Stimulated activated CD4-positive, alpha-beta T cell treated with anti-CD3 and anti-CD28 coated beads, Interleukin-4, amount 100 ng/mL, for 1 hour (primary cell): ENCODE data around the gene TSPAN14.
"Not testable (repeated sequence)": the region's sequence is repeated elsewhere in the genome, so short reads cannot be mapped to it uniquely, and the experiment has no call there.

Source experiments
- DNase-seq: peaks from one replicate; pipeline ENCODE4 v3.0.0-alpha.2; 2020

The TSPAN14 gene, protein sequence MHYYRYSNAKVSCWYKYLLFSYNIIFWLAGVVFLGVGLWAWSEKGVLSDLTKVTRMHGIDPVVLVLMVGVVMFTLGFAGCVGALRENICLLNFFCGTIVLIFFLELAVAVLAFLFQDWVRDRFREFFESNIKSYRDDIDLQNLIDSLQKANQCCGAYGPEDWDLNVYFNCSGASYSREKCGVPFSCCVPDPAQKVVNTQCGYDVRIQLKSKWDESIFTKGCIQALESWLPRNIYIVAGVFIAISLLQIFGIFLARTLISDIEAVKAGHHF

DNA sequence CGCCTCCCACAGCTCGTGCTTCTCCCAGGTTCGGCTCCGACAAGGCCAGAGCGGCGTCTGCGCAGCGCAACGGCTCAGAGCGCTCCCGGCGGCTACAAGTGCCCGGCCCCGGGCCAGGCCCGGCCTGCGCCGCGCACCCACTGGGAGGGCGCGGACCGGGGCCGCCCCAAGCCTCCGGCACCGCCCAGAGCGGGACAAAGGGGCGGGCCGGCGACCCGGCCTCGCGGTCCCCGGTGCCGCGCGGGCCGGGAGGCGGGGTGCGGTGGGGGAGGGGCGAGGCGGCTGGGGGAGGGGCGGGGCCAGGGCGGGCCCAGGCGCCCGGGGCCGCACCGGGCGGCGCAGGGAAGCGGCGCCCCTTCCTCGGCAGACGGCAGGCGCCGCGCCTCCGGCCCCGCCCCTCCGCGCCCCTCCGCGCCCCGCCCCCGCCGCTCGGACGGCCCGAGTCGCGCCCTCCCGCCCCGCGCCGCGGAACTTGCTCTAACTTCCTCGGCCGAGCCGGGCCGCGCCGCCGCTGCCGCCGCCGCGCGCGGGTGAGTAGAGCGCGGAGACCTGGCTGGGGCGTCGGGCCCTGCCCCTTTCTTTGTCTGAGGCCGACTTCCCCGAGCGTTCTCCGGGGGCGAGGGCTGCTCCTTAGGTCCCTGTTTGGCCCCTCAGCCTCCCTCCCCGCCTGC, at the start of gene TSPAN14:
TSS of gene TSPAN14 (plus strand) at position 469 of the 671 bp plus-strand sequence. CDS start 34,924 bp downstream, outside the sequence.
- DNase-seq, result peak; percentile 77

DNA sequence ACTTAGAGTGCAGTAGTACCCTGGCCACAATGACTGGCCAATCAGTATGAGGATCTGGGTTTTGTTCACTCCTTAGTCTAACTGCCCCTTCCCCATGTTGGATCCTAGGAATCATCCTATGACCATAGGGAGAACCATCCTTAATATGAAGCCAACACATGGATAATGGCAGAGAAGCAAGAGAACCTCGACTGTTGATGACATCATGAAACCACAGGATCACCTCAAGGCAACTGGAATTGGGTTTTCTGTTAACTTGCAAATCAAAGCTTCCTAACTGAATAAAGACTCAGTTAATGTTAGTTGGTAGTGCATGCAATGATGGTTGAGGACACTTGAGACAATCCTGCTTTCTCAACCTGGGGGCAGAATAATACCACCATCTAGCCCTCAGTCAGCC, 49.1 kb upstream of the TSPAN14 start:
- no peak for DNase-seq

DNA sequence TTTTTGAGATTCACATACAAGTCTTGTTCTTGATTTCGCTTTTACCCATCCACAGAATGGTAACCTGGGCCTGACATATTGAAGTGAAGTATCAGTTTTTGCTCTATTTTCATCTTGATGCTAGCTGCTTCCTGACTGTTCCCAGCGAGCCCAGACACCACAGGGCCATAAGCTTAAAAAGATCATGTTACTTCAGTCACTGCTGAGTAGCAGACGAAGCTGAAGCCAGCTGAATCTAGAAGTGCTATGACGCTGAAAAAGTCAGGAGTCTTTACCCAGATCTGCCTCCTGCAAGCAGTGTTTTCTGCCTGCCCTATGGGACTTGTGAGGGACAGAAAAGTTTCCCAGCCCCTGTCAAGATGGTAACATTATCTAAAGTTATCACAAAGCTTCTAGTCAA, 48.5 kb upstream of the TSPAN14 start:
- no peak for DNase-seq

DNA sequence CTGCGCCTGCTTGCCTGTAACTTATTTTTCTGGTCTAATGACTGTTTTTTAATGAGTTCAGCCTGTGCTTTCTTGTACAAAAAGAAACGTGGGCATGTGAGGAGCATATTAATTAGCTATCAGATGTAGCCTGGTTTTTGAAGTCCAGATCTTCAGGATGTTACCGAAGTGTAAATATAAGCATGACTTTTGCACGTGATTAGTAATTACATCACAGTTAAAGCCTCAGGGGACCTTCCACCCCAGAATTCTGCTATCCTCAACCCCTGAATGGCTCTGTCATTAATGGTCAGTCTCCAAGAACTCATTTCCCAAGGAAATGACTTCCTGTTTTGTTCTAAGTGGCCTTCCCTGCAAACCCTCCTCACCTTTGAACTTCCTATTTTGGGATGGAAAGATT, 47.9 kb upstream of the TSPAN14 start:
- no peak for DNase-seq

DNA sequence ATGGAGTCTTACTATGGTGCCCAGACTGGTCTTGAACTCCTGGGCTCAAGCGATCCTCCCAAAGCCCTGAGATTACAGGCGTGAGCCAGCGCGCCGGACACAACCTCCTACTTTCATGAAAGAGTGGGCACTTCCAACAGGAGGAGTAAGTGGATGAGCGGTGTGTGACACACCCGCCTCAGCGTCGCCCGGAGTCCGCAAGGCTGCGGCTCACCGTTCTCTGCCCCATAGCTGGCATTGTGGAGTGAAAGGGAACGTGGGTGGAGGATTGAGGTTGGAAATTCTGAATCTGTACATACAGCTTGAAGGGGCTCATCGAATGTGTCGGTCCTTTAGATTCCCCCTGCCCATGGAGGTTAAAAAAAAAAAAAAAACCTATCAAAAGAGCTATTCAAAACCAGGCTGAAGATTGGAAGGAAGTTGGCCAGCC, 46.3 kb upstream of the TSPAN14 start:
- DNase-seq, result peak; percentile 36

DNA sequence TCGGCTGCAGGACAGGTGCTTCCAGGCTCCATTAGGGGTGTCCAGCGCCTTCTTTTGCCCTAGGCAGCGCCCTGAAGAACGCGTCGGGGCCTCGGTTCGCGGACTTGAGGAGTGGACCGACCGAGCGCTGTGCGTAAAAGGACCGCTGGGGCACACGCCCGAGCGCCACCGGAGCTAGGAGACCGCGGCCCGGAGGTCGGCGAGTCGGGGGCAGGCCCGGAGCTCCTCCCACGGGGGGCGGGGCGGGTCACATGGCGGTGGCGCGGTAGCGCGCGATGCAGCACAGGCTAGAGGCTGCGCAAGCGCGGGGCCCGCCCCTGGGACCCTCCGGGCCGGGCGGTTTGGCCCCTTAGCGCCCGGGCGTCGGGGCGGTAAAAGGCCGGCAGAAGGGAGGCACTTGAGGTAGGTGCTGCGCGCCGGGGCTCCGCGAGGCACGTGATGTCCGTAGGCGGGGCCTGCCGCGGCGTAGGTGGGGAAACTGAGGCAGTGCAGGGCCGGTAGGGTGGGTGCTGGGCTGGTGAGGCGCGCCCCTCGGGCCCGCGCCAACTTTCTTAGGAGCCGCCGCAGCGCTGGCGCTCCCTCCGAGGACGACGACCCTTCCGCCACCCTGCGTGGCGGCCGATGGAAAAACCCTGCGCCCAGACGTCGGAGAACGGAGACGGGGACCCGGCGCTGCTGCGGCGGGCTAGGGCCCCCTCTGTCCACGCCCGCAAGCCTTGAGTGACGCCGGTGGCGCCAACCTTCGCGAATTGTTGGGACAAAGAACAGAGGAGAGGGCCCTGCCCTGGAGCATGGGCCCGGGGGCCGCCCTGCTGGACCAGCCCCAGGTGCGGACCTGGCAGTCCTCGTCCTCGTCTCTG, 45.6 kb upstream of the TSPAN14 start, which contains the start of gene PRXL2A:
TSS of gene PRXL2A (plus strand) at position 310 of the 860 bp plus-strand sequence. CDS start 11,917 bp downstream, outside the sequence.
- DNase-seq, result peak; percentile 87

DNA sequence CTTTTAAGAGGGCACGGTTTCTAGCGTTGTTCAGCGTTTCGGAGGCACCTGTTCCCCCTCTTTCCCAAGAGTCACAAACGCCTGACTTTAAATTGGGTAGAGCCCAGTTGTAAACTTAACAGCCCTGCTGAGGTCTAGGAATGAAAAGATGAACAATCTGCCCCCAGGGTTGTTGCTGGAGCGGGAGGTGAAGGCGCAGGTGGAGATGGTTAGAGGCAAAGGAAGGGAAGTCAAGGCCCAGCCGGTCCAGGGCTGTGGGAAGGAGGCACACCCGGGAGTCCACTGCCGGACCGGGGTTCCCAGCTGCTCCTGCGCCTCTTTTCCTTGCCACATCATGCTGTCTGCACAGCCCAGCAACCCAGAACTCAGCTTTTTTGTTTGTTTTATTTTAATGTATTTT, 45.0 kb upstream of the TSPAN14 start:
- DNase-seq, result no peak

DNA sequence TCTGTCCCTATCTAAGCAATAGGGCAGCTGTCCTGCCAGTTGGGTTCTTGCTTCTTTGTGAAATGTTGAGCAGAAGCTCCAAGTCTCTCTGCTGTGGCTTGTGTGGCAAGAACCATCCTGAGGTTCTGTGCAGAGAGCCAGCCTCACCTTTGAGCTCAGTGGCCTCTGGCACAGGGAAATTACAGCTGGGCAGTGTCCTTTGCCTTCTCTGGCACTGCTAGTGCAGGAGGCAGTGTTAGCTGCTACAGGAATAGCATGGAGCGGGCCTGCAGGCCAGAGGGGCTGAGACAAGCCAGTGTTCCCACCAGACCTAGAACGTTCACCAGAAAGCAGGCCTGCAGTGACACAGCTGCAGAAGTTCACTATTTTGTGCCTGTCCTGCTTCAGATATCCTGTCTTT, 44.0 kb upstream of the TSPAN14 start:
- no peak for DNase-seq

DNA sequence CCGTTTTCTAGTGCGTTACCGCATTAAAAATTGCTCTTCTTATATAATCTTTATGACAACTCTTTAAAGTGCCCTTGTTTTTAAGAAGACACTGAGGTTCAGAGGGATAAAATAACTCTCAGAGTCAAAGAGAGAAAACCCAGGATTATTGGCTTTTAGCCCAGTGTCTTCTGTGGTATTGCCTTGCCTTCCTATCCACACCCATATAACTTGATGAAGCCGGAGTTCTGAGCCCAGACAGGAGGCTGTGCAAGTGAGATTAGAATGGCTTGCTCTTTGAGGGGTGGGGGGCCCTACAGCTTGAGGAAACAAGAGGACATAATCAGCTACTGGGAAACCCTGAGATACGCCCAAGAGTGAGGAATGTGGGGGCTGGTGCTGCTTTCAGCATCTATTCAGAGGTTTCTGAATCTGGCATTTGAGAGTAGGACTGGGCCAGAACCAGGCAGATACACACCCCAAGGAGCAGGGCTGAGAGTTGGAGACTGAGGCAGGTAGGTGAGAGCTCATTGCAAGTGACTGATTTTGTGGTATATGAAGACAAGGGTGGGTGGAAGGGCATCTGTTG, 43.4 kb upstream of the TSPAN14 start:
- no peak for DNase-seq

DNA sequence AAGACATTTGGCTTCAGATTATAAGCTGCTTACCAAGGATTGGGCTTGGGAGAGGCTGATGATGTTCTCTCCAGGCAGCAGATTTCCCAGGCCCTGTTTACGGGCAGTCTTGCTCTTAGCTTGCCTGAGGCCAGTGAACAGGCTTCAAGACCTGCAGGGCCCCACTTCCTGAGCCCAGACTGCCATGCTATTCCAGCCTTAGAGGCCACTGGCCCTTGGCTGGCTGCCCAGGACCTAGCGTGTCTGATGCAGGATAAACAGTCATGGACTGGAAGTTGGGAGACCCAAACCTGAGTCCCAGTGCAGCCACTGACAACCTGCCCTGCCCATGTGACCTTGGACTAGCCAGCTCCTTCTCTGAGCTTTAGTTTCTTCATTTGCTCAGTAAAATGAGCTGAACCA, 42.8 kb upstream of the TSPAN14 start:
- DNase-seq, result no peak

DNA sequence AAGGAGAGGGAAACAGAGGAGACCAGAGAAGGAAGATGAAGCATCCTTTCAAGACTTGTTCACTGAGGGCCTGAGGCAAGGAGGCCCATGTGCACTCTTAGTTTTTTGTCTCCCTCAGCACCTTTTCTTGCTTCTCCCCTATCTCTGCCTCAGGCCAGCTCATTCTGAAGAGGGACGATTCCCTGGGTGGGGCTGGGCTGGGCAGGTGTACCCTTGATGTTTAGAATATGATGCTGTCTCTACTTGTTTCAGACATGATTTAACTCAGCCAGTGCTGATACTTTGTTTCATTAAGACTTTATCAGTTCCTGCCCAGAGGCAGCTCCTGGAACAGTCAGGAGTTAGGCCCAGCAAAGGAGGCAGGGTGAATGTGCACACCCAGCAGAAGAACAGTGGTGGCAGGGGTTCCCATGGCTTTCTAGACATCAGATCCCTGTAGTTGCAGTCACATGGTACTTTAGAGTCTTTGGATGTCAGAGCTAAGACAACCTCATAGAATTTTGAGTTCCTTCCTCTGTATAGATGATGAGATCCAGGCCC, 42.4 kb upstream of the TSPAN14 start:
- DNase-seq, result no peak

DNA sequence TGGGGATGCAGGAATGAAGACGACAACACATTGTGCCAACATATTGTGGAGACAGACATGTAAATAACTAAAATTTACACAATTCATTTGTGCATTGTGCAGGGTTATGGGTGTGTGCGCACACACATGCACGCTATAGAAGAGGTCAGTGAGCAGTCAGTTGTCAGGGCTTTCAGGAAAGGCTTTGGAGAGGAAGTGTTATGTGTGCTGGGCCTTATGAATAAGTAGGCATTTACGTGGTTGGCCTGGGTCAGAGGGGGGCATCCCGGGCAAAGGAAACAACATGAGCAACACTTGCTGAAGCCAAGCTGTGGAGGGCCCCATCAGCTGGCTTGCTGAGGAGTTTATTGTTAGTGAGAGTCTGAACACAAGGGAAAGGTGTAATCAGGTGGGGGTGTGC, 41.6 kb upstream of the TSPAN14 start:
- no peak for DNase-seq

DNA sequence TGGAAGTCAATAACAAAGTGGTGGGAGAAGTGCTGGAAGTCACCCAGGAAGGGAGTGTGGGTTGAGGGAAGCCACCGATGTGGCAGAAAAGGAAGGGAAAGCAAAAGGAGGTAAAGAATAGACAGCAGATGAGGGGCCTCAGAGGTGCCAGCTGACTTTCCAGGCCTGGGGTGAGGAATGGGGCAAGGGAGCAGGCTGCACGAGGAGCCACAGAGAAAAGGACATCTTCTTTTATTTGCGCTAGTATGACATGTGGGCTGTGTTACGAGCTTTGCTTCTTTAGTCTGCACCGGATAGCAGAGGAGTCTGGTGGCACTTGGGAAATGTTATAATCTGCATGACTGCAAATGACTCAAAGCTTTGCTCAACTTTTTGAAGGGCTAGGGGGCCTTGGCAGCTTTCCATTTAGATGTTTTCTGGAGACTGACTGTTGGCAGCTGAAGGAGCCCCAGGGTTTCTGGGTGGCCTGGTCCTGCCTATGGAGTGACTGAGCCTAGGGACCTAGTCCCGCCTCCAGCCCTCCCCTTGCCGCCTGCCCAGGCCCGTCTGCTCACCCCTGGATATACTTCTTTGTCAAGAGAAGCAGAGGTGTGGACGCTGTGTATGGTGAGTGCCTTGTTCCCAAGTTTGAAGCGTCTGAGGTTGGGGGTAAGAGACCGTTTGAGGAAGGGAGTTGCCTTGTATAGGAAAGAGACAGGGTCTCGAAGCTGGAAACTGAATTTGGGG, 40.7 kb upstream of the TSPAN14 start:
- no peak for DNase-seq

DNA sequence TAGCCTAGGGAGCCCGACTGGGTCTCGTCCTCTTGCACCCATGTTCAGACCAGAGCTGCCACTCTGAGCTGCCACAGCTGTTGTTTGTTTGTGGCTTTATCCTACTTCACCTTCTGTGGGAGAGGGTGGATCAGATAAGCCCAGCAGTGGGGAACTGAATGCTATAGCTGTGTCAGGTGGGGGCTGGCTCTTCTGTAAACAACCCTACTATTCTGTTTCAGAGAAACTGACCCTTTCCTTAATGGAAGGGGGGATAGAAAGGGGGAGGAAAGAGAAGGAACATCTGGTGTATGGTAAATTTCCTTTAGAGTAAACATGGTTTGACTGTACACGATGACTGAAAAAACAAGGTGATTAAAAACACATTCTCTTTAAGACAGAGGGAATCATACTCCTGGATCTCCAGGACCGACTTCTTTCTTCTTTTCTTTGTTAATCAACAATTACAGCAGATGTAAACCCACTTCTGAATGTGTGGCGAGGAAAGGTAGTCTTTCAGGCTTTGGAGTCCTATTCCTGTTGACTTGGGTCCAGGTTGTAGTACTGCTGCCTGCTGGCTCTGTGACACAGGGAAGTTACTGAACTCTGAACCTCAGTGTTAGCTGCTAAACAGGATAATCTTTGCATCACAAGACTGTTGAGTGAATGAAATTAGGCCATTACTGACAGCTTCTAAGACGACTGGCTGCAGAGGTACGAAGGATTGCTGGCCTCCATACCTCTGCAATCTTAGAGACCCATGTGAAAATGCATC, 39.8 kb upstream of the TSPAN14 start:
- DNase-seq, result no peak

DNA sequence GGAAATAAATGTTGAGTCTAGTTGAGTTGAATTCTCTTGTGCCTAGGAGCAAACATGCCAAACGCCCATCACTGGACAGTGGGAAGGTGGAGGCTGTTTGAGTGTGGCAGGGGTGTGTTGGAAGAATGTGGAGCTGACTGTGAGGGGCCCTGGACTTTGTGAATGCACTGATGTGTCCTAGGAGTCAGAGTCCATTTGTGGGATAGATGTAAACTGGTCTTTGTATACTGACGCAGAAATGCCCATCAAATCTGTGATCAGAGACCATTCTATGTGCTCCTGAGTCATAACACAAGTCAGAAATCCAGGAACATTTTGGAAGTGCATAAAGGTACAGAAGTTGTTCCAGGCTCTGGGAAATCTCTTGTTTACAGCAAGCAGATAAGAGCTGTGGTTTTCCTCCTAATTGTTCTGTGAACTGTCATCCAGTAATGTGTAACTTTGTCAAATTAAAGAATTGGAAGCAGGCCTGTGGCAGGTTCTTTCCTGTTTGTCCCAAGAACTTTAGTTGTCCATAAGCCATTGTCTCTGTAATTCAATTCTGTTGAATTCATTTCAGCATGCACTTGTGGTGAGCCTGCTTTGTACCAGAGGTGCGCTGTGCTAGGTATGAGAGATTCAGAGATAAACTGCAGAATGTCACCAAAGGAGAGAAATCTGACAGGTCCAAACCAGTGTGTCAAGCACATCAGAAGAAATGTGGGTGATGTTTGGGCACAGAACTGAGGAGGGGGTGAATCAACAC, 38.2 kb upstream of the TSPAN14 start:
- DNase-seq, result no peak

DNA sequence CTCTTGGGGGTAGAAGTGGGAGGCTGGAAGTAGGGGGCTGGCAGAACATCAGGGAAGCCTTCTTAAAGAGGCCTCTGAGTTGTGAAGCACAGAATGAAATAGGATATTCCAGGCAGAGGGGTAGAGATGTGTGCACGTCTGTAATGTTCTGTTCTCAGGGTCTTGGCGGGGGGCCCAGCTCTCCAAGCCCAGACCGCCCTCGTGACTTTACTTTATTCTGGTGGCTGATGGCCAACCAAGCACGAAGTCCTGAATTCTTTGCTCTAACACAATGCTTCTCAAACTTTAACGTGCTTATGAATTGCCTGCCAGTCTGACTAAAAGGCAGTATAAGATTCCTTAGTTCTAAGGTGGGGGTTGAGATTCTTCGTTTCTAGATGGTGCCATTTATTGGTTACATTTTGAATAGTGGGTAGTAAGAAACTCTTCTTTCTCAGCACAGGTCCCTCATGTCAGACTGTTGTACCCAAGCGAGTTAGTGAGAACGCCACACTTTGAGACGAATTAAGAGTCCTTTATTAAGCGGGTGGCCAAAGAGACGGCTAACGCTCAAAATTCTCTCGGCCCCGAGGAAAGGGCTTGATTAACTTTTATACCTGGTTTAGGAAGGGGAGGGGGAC, 37.5 kb upstream of the TSPAN14 start:
- no peak for DNase-seq

DNA sequence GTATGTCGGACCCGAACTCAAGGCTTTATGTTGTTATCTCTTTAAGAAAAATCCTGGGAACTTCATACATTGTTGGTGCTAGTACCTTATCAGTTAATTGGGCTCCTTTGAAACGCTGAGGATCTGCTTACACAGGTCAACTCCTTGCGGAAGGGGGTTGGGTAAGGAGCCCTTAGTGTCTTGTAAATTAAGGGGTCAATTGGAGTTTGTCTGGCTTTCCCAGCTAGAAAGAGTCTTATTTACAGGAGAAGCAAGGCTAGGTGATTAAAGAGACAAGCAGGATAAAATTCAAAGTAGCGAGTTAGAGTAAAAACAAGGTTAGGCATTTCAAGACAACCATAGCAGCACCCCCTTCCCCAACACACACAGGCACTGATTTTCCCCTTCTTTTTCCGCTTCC, 36.9 kb upstream of the TSPAN14 start:
- DNase-seq, result not testable (repeated sequence)

DNA sequence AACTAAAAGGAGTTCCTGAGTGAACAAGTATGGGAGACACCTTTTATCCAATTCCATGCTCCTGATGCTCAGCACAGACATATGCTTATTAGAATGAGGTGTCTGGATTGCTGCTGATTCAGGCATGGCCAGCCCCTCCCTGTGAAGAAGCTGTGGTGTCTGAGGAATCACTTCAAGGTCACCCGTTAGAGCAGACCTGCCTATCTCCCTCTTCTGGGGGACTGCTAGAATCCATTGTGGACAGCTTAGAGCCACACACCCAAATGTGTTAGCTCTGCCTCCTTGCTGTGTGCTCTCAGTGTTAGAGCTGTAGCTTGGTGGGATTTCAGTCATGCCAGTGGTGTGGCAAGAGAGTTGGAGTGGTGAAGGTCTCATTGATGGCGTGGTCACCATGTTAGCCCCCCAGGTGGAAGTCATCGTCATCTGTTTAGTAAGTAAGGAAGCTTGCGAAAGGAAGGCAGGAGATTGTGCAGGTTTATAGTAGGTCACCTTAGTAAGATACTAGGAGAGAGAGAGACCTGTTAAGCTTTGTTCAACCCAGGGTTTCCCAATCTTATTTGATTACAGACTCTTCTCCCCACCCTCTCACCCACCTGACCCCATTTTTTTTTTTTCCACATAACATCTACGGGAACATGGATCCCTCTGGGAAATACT, 32.9 kb upstream of the TSPAN14 start:
- no peak for DNase-seq

DNA sequence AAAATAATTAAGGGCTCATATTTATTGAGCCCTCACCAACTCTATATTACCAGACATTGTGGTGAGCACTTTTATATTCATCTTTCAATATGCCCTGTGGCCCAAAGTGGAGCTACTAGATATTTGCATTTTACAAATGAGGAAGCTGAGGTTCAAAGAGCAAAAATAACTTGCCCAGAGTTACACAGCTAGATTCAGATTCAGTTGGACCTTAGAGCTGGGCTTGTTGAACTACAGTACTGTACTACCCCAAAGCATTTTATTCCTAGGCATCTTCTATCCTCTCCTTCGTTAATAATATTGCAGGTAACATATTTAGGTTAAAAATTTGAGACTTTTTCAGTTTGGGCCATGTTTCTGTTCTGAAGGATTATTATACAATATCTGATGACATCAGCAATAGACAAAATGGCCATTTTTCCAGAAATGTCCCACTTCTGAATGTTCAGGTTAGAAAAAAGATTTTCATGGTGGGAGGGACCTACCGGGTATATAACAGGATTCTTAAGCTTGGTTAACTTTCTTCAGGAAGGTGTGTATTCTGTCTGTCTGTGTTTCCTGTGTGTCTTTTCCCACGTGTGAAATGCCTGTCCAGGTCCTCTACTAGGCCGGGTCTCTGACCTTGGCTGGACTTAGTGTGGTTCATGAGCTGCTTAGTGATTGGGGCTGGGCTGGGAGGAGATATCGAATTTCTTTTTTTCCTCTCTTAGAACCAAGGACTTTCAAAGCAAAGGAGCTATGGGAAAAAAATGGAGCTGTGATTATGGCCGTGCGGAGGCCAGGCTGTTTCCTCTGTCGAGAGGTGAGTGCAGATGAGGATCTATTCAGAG, 32.2 kb upstream of the TSPAN14 start:
- no peak for DNase-seq
